Ascending aorta (tissue), 2 donors: ENCODE data around the gene KLHL20. TPM values are rescaled to one million over a fixed set of nuclear protein-coding genes. Genes with fewer than 3 reads are reported as not detected.
"Not testable (repeated sequence)": the region's sequence is repeated elsewhere in the genome, so short reads cannot be mapped to it uniquely, and the experiment has no call there.

ENCODE experiments used
- DNase-seq, 2 donors: peaks; one replicate each; pipeline ENCODE4 v3.0.0-alpha.2; 2019; ENCODE audit warnings: low spot score in 2 of 2
- H3K27ac ChIP-seq, 2 donors: fragments of 200-600 bp; sonication (generic); one replicate each; pipeline ENCODE4 v1.5.1; 2016 to 2017; ENCODE audit warnings: mild to moderate bottlenecking in 1 of 2
- H3K27me3 ChIP-seq: fragments of 200-600 bp; sonication (generic); one replicate; pipeline ENCODE4 v1.5.1; 2017
- H3K36me3 ChIP-seq, 2 donors: fragments of 200-600 bp; sonication (generic); one replicate each; pipeline ENCODE4 v1.5.1; 2016
- H3K4me1 ChIP-seq, 2 donors: fragments of 200-600 bp; sonication (generic); one replicate each; pipeline ENCODE4 v1.5.1; 2016 to 2017; ENCODE audit warnings: mild to moderate bottlenecking in 1 of 2
- H3K4me3 ChIP-seq, 2 donors: fragments of 200-600 bp; sonication (generic); one replicate each; pipeline ENCODE4 v1.5.1; 2016 to 2017; ENCODE audit warnings: mild to moderate bottlenecking in 1 of 2
- H3K9me3 ChIP-seq, 2 donors: fragments of 200-600 bp; sonication (generic); one replicate each; pipeline ENCODE4 v1.5.1; 2016
- CTCF ChIP-seq, 3 experiments: fragments of 200-600 bp in 2 of 3; fragments of 450-650 bp in 1 of 3; sonication (generic) in 2 of 3; IDR thresholded peaks; one replicate each; pipeline ENCODE4 v1.5.1; 2016 to 2019; ENCODE audit warnings: antibody characterized with exemption in 3 of 3, mild to moderate bottlenecking in 1 of 3, moderate library complexity in 1 of 3
- intact Hi-C: fragments of 100-400 bp; cut with DNase I; formaldehyde crosslinking; loops from one replicate; pipeline ENCODE4 v1.15.1; 2023
- total RNA-seq: library from RNA; depleted of rRNA; stranded (reverse); fragments of >200 nt; gene quantifications from one replicate; pipeline ENCODE4 v1.1.0, GENCODE V29; 2016

The KLHL20 gene
- 15.5 TPM for total RNA-seq

GRCh38 chr1:173714759-173715537, at the start of gene KLHL20:
TSS of gene KLHL20 (plus strand) at chr1:173714981. CDS start at chr1:173716044, 1,063 bp downstream.
- Histone ChIP-seq H3K27ac (peak within 1 kb of the TSS; percentile 92 to 94), H3K36me3 (peaks cover 0 to 17% of the 10 kb centered on the region in 2 donors)
- intact Hi-C loops, result loop anchor here (1.0 to 5.0 kb wide), 3 partner anchors 107 to 286 kb away; partner anchors contain the start of genes CENPL, DARS2 and PRDX6

GRCh38 chr1:173666646-173667045, 48.1 kb upstream of the KLHL20 start:
- H3K9me3 ChIP-seq, result no peaks in the 10 kb centered on the region
- intact Hi-C loops, result no loop called here
- H3K36me3 ChIP-seq, result no peaks in the 10 kb centered on the region
- no peaks in the 10 kb centered on the region for H3K27me3 ChIP-seq
- peaks cover 0 to 3% of the 10 kb centered on the region in 2 donors for H3K4me1 ChIP-seq
- no peak for DNase-seq
- no peak overlapping the region for H3K27ac ChIP-seq
- TF ChIP-seq CTCF (IDR thresholded peaks at IDR 0.05), result no peak
- H3K4me3 ChIP-seq, result no peak overlapping the region

More at GRCh38 chr1:173714759-173715537, at the start of gene KLHL20:
- H3K9me3 ChIP-seq, result no peaks in the 10 kb centered on the region
- TF ChIP-seq CTCF (IDR thresholded peaks at IDR 0.05), result no peak
- DNase-seq, result peak; percentile 21 to 89
- peak within 1 kb of the TSS; percentile 93 to 96 for H3K4me3 ChIP-seq
- H3K27me3 ChIP-seq, result no peaks in the 10 kb centered on the region
- peaks cover 0 to 14% of the 10 kb centered on the region in 2 donors for H3K4me1 ChIP-seq

GRCh38 chr1:173669491-173669941, 45.3 kb upstream of the KLHL20 start, which contains the start of gene ANKRD45:
TSS of gene ANKRD45 (minus strand) at chr1:173669851. CDS start at chr1:173659418, 10,433 bp downstream.
- Histone ChIP-seq H3K4me3 (peak within 1 kb of the TSS; percentile 26 to 42), H3K27me3 (no peaks in the 10 kb centered on the region), H3K9me3 (no peaks in the 10 kb centered on the region), H3K36me3 (no peaks in the 10 kb centered on the region), H3K27ac (no peak within 1 kb of the TSS), H3K4me1 (peaks cover 0 to 3% of the 10 kb centered on the region in 2 donors)
- no peak for TF ChIP-seq CTCF (IDR thresholded peaks at IDR 0.05)
- no peak for DNase-seq
- intact Hi-C loops, result no loop called here

- H3K9me3 ChIP-seq, H3K27ac ChIP-seq, H3K4me3 ChIP-seq, H3K36me3 ChIP-seq, H3K4me1 ChIP-seq, H3K27me3 ChIP-seq, intact Hi-C loops, DNase-seq: not testable (repeated sequence)
Observed at GRCh38 chr1:173674496-173674895, 40.3 kb upstream of the KLHL20 start.

- H3K36me3 ChIP-seq, H3K4me1 ChIP-seq, H3K27ac ChIP-seq, DNase-seq, H3K9me3 ChIP-seq, H3K27me3 ChIP-seq, intact Hi-C loops, H3K4me3 ChIP-seq: not testable (repeated sequence)
Observed at GRCh38 chr1:173680152-173680551, 34.6 kb upstream of the KLHL20 start.

- H3K4me1 ChIP-seq, result no peaks in the 10 kb centered on the region
- no peaks in the 10 kb centered on the region for H3K9me3 ChIP-seq
- no peak for TF ChIP-seq CTCF (IDR thresholded peaks at IDR 0.05)
- no peak overlapping the region for H3K4me3 ChIP-seq
- H3K27ac ChIP-seq, result no peak overlapping the region
- H3K27me3 ChIP-seq, result no peaks in the 10 kb centered on the region
- no peaks in the 10 kb centered on the region for H3K36me3 ChIP-seq
- intact Hi-C loops, result no loop called here
- no peak for DNase-seq
Observed at GRCh38 chr1:173682184-173682583, 32.6 kb upstream of the KLHL20 start.

- H3K9me3 ChIP-seq, intact Hi-C loops, H3K27ac ChIP-seq, H3K27me3 ChIP-seq, H3K4me3 ChIP-seq, DNase-seq, H3K36me3 ChIP-seq, H3K4me1 ChIP-seq: not testable (repeated sequence)
Observed at GRCh38 chr1:173683838-173684237, 30.9 kb upstream of the KLHL20 start.

- intact Hi-C loops, H3K9me3 ChIP-seq, H3K36me3 ChIP-seq, H3K27ac ChIP-seq, DNase-seq, H3K27me3 ChIP-seq, H3K4me3 ChIP-seq, H3K4me1 ChIP-seq: not testable (repeated sequence)
Observed at GRCh38 chr1:173685121-173685520, 29.7 kb upstream of the KLHL20 start.
